Measurements from ENCODE around the gene CCDC57.

DNA sequence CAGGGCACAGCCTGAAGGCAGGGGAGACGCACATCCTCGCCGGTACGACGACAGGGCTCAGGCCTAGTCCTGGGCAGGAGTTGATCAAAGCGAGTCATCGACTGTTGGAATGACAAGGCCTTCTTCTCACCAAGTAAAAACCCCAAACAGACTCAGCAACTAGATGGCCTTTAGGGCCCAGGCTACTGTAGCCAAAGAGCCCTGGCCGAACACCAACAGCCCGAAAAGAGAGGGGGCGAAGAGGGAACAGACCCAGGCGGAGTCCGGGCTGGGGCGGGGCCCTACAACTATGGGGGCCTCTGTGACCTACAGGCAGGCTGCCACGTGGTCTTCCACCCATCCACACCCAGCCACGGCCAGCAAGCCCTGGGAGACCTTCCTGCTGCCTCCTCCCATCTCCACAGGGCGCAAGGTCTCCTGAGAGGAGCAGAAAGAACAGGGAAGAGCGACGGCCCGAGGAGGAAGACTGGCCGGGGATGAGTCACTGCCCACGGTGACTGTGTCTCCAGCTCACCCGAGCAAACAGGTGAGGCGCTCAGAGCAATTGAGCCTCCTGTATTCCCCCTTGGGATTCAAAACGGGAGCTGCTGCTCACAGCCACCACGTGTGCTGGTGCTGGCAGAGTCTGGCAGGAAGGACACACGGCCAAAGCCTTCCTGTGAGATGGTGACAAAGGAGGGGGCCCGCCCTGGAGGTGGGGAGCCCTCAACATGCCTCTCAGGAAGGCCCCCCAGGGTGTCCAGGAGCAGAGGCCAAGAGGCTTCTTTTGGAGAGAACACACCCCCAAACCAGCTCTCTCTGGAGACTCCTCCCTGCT is 33.9 kb upstream of the CCDC57 start:
- TF ChIP-seq, protein P1, sequence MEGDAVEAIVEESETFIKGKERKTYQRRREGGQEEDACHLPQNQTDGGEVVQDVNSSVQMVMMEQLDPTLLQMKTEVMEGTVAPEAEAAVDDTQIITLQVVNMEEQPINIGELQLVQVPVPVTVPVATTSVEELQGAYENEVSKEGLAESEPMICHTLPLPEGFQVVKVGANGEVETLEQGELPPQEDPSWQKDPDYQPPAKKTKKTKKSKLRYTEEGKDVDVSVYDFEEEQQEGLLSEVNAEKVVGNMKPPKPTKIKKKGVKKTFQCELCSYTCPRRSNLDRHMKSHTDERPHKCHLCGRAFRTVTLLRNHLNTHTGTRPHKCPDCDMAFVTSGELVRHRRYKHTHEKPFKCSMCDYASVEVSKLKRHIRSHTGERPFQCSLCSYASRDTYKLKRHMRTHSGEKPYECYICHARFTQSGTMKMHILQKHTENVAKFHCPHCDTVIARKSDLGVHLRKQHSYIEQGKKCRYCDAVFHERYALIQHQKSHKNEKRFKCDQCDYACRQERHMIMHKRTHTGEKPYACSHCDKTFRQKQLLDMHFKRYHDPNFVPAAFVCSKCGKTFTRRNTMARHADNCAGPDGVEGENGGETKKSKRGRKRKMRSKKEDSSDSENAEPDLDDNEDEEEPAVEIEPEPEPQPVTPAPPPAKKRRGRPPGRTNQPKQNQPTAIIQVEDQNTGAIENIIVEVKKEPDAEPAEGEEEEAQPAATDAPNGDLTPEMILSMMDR (IDR thresholded peaks at IDR 0.05), result no peak
- TF ChIP-seq POLR2A (IDR thresholded peaks at IDR 0.05), result no peak

Measured in transverse colon (tissue), 3 donors.